Adrenal gland (tissue), 5 donors: Measurements from ENCODE around the gene LRRC4C.

Experiments
- POLR2A ChIP-seq, 2 donors: fragments of 450-650 bp; IDR thresholded peaks; one replicate each; pipeline ENCODE4 v1.6.1; 2017; ENCODE audit warnings: antibody characterized with exemption in 2 of 2, mild to moderate bottlenecking in 2 of 2, moderate library complexity in 1 of 2
- TF ChIP-seq, protein P1 (sequence below), 6 experiments: fragments of 450-650 bp in 4 of 6; fragments of 200-600 bp in 2 of 6; sonication (generic) in 1 of 6; IDR thresholded peaks; 1 replicate in 5 of 6; 2 replicates in 1 of 6; pipeline versions ENCODE4 v1.5.1 to v1.8.0; 2016 to 2021; ENCODE audit warnings: antibody characterized with exemption in 6 of 6, mild to moderate bottlenecking in 2 of 6, moderate library complexity in 1 of 6
- donor health status: DM: no; HTN: no; CAD: no.

GRCh38 chr11:40338062-40338461 is 1121.4 kb downstream of the LRRC4C start:
- TF ChIP-seq, protein P1, sequence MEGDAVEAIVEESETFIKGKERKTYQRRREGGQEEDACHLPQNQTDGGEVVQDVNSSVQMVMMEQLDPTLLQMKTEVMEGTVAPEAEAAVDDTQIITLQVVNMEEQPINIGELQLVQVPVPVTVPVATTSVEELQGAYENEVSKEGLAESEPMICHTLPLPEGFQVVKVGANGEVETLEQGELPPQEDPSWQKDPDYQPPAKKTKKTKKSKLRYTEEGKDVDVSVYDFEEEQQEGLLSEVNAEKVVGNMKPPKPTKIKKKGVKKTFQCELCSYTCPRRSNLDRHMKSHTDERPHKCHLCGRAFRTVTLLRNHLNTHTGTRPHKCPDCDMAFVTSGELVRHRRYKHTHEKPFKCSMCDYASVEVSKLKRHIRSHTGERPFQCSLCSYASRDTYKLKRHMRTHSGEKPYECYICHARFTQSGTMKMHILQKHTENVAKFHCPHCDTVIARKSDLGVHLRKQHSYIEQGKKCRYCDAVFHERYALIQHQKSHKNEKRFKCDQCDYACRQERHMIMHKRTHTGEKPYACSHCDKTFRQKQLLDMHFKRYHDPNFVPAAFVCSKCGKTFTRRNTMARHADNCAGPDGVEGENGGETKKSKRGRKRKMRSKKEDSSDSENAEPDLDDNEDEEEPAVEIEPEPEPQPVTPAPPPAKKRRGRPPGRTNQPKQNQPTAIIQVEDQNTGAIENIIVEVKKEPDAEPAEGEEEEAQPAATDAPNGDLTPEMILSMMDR (IDR thresholded peaks at IDR 0.05): no peak
- no peak for TF ChIP-seq POLR2A (IDR thresholded peaks at IDR 0.05)
